Fibroblast of lung (primary cell): Measurements from ENCODE around the gene PMM2. TPM values are rescaled to one million over a fixed set of nuclear protein-coding genes. Genes with fewer than 3 reads are reported as not detected.

Experiments
- DNase-seq, 2 donors: peaks; one replicate each; pipeline versions ENCODE4 v3.0.0 to v3.0.0-alpha.2; 2010; ENCODE audit warnings: low read depth in 2 of 2
- H2AFZ ChIP-seq: 2 replicates; pipeline ENCODE4 v1.5.1; 2012; ENCODE audit warnings: low read length, control low read depth, inconsistent platforms
- H3K27ac ChIP-seq: 2 replicates; pipeline ENCODE4 v1.5.1; 2011; ENCODE audit warnings: low read length, control low read depth; ENCODE audit not compliant: insufficient read depth
- H3K27me3 ChIP-seq: 2 replicates; pipeline ENCODE4 v1.5.1; 2011; ENCODE audit warnings: mild to moderate bottlenecking, low read length; ENCODE audit not compliant: control insufficient read depth, insufficient read depth
- H3K36me3 ChIP-seq: 2 replicates; pipeline ENCODE4 v1.5.1; 2011; ENCODE audit warnings: low read length; ENCODE audit not compliant: control insufficient read depth, insufficient read depth
- H3K4me1 ChIP-seq: 2 replicates; pipeline ENCODE4 v1.5.1; 2011; ENCODE audit warnings: low read length; ENCODE audit not compliant: control insufficient read depth, insufficient read depth; ENCODE audit errors: extremely low read depth
- H3K4me2 ChIP-seq: 2 replicates; pipeline ENCODE4 v1.5.1; 2011; ENCODE audit warnings: low read length, control low read depth; ENCODE audit not compliant: insufficient read depth; ENCODE audit errors: extremely low read depth
- H3K4me3 ChIP-seq, 4 experiments: fragments of 200-600 bp in 1 of 4; sonication (generic) in 1 of 4; replicated peaks in 1 of 4; 2 replicates each; pipeline ENCODE4 v1.5.1; 2011 to 2016; ENCODE audit warnings: low read length in 4 of 4, low read depth in 3 of 4, mild to moderate bottlenecking in 3 of 4, control low read depth in 2 of 4, inconsistent platforms in 1 of 4, mixed read lengths in 1 of 4; ENCODE audit not compliant: insufficient read depth in 1 of 4; ENCODE audit errors: control extremely low read depth in 1 of 4
- H3K79me2 ChIP-seq: 2 replicates; pipeline ENCODE4 v1.5.1; 2012; ENCODE audit warnings: mild to moderate bottlenecking, low read length, inconsistent platforms; ENCODE audit not compliant: control insufficient read depth, insufficient read depth
- H3K9ac ChIP-seq: 2 replicates; pipeline ENCODE4 v1.5.1; 2011; ENCODE audit warnings: mild to moderate bottlenecking, low read length, control low read depth; ENCODE audit not compliant: insufficient read depth
- H3K9me3 ChIP-seq: 2 replicates; pipeline ENCODE4 v1.5.1; 2012; ENCODE audit warnings: low read depth, low read length; ENCODE audit not compliant: control insufficient read depth, insufficient read depth
- H4K20me1 ChIP-seq: 2 replicates; pipeline ENCODE4 v1.5.1; 2011; ENCODE audit warnings: low read length; ENCODE audit not compliant: control insufficient read depth, insufficient read depth; ENCODE audit errors: extremely low read depth
- CTCF ChIP-seq, 2 donors: IDR thresholded peaks in 1 of 2; conservative IDR thresholded peaks in 1 of 2; 1 replicate in 1 of 2; 2 replicates in 1 of 2; pipeline ENCODE4 v1.5.1; 2011 to 2012; ENCODE audit warnings: low read length in 2 of 2, control low read depth in 1 of 2, inconsistent platforms in 1 of 2, low read depth in 1 of 2, mild to moderate bottlenecking in 1 of 2
- EZH2 ChIP-seq: IDR thresholded peaks from 2 replicates; pipeline ENCODE4 v1.5.1; 2012; ENCODE audit warnings: low read length, control low read depth, mild to moderate bottlenecking; ENCODE audit errors: missing control alignments
- polyA plus RNA-seq, 2 donors: library from polyadenylated mRNA; depleted of rRNA in 1 of 2; stranded (reverse) in 1 of 2; unstranded in 1 of 2; fragments of >200 nt; gene quantifications; 2 replicates each; pipeline ENCODE4 v1.2.1, GENCODE V29; 2011 to 2012; ENCODE audit warnings: missing spikeins in 1 of 2
- total RNA-seq: library from RNA; depleted of rRNA; stranded (reverse); fragments of >200 nt; gene quantifications from 2 replicates; pipeline ENCODE4 v1.2.1, GENCODE V29; 2014

The PMM2 gene
- total and polyA plus RNA-seq, 2 donors (not counting 1 experiment from before 2014, with no cell fraction given) = 19.5 to 49.3 TPM

DNA sequence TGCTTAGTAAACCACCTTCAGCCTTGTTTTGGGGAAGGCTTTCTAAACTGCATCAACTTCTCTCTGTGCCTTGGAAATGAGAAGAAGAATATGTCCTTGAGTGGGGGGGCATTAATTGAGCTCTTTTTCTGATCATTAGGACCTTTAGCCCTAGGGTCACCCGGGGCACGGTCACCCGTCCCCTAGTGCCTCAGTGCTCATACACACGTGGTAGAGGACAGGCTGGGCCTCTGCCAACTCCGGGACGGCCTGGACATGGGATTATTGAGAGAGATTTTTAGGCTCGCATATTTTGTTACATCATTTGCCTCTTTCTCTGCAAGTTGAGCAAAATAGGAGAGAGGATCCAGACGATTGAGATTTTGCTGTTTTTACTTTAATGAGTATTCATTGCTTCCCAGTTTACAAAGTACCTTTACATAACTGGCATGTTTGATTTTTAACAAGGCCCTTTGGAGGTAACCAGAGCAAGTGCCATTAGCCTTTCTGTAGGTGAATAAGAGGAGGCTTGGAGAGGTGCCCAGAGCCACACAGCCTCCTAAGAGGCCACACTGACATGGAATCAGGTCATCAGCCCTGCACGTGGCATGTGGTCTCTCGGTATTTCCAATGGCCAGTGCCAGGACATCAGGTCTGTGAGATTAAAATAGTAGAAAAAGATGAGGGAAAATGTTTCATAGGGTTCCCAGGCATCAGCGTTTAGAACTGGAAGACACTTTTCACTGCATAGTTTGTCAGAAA, 11.1 kb downstream of the PMM2 start:
- Histone ChIP-seq H3K4me1 (no peaks in the 10 kb centered on the region), H2AFZ (no peak overlapping the region), H3K36me3 (peaks cover 21% of the 10 kb centered on the region), H3K4me2 (no peak overlapping the region), H3K27ac (no peak overlapping the region), H3K79me2 (peaks cover 9% of the 10 kb centered on the region), H3K9ac (no peak overlapping the region), H3K27me3 (no peaks in the 10 kb centered on the region), H4K20me1 (no peaks in the 10 kb centered on the region), H3K4me3 (no peak overlapping the region), H3K9me3 (no peaks in the 10 kb centered on the region)
- no peak for DNase-seq
- no peak for TF ChIP-seq CTCF (conservative IDR thresholded peaks at IDR 0.05 in 1 of 2, IDR thresholded peaks at IDR 0.05 in 1 of 2; ENCODE audit: low read depth in 1 of 2, low read length in 2 of 2)

- Histone ChIP-seq H2AFZ (no peak overlapping the region), H4K20me1 (no peaks in the 10 kb centered on the region), H3K27ac (no peak overlapping the region), H3K4me3 (no peak overlapping the region), H3K9ac (no peak overlapping the region), H3K9me3 (no peaks in the 10 kb centered on the region), H3K4me2 (no peak overlapping the region), H3K27me3 (no peaks in the 10 kb centered on the region), H3K36me3 (peaks cover 31% of the 10 kb centered on the region), H3K79me2 (peaks cover 1% of the 10 kb centered on the region), H3K4me1 (no peaks in the 10 kb centered on the region)
- DNase-seq = no peak
- no peak for TF ChIP-seq EZH2
- TF ChIP-seq CTCF (conservative IDR thresholded peaks at IDR 0.05 in 1 of 2, IDR thresholded peaks at IDR 0.05 in 1 of 2; ENCODE audit: low read depth in 1 of 2, low read length in 2 of 2) = no peak
Observed at GRCh38 chr16:8812162-8812843, 14.7 kb downstream of the PMM2 start.

- no peak overlapping the region for H3K4me2 ChIP-seq
- H4K20me1 ChIP-seq = no peaks in the 10 kb centered on the region
- H2AFZ ChIP-seq = no peak overlapping the region
- no peaks in the 10 kb centered on the region for H3K79me2 ChIP-seq
- no peak overlapping the region for H3K4me3 ChIP-seq
- H3K4me1 ChIP-seq = peaks cover 3% of the 10 kb centered on the region
- no peaks in the 10 kb centered on the region for H3K9me3 ChIP-seq
- H3K27me3 ChIP-seq = no peaks in the 10 kb centered on the region
- no peak for DNase-seq
- H3K36me3 ChIP-seq = peaks cover 30% of the 10 kb centered on the region
- no peak overlapping the region for H3K27ac ChIP-seq
- no peak overlapping the region for H3K9ac ChIP-seq
- TF ChIP-seq EZH2 = no peak
- no peak for TF ChIP-seq CTCF (conservative IDR thresholded peaks at IDR 0.05 in 1 of 2, IDR thresholded peaks at IDR 0.05 in 1 of 2; ENCODE audit: low read depth in 1 of 2, low read length in 2 of 2)
Observed at GRCh38 chr16:8814095-8814806, 16.6 kb downstream of the PMM2 start.
